ENCODE measurements around the gene CCDC82.

CCDC82 gene

DNA sequence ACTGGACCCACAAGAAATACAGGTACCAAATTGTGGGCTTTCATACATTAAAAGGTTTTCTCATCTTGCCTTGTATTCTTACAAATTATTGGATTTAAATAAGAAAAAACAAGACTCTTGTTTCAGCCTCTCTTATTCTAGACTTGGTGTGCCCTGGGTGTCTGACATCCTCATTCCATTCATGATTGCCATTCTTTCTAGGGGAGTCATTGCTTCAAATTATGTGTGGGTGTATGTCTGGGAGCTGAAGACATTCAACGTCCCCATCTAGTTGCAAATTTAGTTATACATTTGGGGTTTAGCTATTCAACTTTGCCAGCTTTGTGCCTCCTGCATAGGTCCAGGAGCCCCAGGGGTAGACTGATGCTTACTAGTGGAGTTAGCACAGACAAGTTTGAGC, 64.8 kb downstream of the CCDC82 start:
- no peak overlapping the region for H3K9ac ChIP-seq (ENCODE audit: low read length)
- H3K4ac ChIP-seq (ENCODE audit: low read depth, low read length): peak overlapping the region; percentile 87
- H4K8ac ChIP-seq (ENCODE audit: low read depth, low read length): no peak overlapping the region
- no peaks in the 10 kb centered on the region for H3K79me2 ChIP-seq (ENCODE audit: control insufficient read depth, insufficient read depth, low read length)
- H3K4me1 ChIP-seq (ENCODE audit: control insufficient read depth, low read depth, low read length): peaks cover 1% of the 10 kb centered on the region
- WGBS (ENCODE audit: extremely low coverage, insufficient coverage, low lambda C conversion rate): no CpG with 5 or more reads among the region's 1 CpG
- DNase-seq: peak; percentile 87
- H3K79me1 ChIP-seq (ENCODE audit: low read length): no peaks in the 10 kb centered on the region
- H2BK120ac ChIP-seq (ENCODE audit: low read depth, low read length): no peak overlapping the region
- no peak overlapping the region for H2AK5ac ChIP-seq (ENCODE audit: low read length)
- no peaks in the 10 kb centered on the region for H3K27me3 ChIP-seq (ENCODE audit: insufficient read depth, low read length, poor library complexity)
- no peak overlapping the region for H3K27ac ChIP-seq (ENCODE audit: low read depth, low read length)
- H3K4me3 ChIP-seq (ENCODE audit: low read length): no peak overlapping the region
- no peak overlapping the region for H4K5ac ChIP-seq (ENCODE audit: low read length)
- no peaks in the 10 kb centered on the region for H3K36me3 ChIP-seq (ENCODE audit: control insufficient read depth, insufficient read depth, low read length)
- H3K23ac ChIP-seq (ENCODE audit: low read length): no peak overlapping the region
- no peak overlapping the region for H2BK15ac ChIP-seq (replicated peaks; ENCODE audit: low read depth)
- no peak overlapping the region for H3K18ac ChIP-seq (ENCODE audit: low read length)
- H3K4me2 ChIP-seq (ENCODE audit: low read length): no peak overlapping the region
- no peak overlapping the region for H2BK5ac ChIP-seq (ENCODE audit: low read length)
- no peak overlapping the region for H3K56ac ChIP-seq (ENCODE audit: low read length)

GRCh38 chr11:96323642-96323985, 66.1 kb downstream of the CCDC82 start:
- Histone ChIP-seq H3K36me3 (ENCODE audit: control insufficient read depth, insufficient read depth, low read length) (no peaks in the 10 kb centered on the region), H3K9ac (ENCODE audit: low read length) (no peak overlapping the region), H3K56ac (ENCODE audit: low read length) (no peak overlapping the region), H2BK5ac (ENCODE audit: low read length) (no peak overlapping the region), H2BK120ac (ENCODE audit: low read depth, low read length) (no peak overlapping the region), H3K4ac (ENCODE audit: low read depth, low read length) (no peak overlapping the region), H2BK15ac (replicated peaks; ENCODE audit: low read depth) (no peak overlapping the region), H3K4me3 (ENCODE audit: low read length) (no peak overlapping the region), H2AK5ac (ENCODE audit: low read length) (no peak overlapping the region), H3K18ac (ENCODE audit: low read length) (no peak overlapping the region), H3K23ac (ENCODE audit: low read length) (no peak overlapping the region), H3K79me2 (ENCODE audit: control insufficient read depth, insufficient read depth, low read length) (no peaks in the 10 kb centered on the region), H3K27me3 (ENCODE audit: insufficient read depth, low read length, poor library complexity) (no peaks in the 10 kb centered on the region), H3K4me1 (ENCODE audit: control insufficient read depth, low read depth, low read length) (peaks cover 1% of the 10 kb centered on the region), H3K27ac (ENCODE audit: low read depth, low read length) (no peak overlapping the region), H3K79me1 (ENCODE audit: low read length) (no peaks in the 10 kb centered on the region), H4K5ac (ENCODE audit: low read length) (no peak overlapping the region), H3K4me2 (ENCODE audit: low read length) (no peak overlapping the region), H4K8ac (ENCODE audit: low read depth, low read length) (no peak overlapping the region)
- no peak for DNase-seq
- WGBS (ENCODE audit: extremely low coverage, insufficient coverage, low lambda C conversion rate): no CpG with 5 or more reads among the region's 6 CpGs

DNA sequence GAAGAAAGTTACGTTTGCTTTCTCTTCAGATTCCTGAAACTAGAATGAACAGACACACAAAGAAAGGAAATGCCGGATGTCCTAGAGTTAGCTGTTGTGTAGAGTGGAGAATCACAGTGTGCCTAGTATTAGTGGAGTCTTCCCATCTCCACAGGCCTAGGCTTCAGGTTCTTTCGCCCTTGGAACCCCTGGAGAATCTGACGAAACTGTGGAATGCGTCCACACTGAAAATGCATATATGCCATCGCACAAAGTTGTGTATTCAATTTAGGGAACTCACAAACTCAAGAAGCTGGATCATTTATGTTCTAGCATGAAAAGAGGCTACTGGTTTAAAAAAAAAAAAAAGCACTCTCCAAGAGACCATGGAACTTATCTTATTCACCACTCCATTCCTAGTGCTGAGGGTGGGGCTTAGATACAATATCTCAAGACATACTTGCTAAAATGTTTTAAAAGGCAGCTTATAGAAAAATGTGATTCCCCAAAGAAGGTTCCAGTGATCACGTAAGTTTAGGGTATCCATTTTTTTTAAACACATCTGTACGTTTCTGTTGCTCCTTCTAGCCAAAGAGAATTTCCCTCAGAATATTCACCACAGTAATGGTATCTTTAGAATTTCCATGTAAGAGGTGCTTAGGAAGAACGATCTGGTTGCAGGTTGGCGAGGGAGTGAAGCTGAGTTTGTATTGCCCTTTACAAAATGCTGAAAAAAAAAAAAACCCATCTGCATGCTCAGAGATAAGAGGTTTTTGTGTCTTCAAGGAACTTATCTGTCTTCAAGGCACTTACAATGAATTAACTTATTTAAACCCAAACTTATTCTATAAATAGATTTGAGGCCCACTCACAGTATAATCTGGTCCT, 66.7 kb downstream of the CCDC82 start:
- Histone ChIP-seq H3K23ac (ENCODE audit: low read length) (no peak overlapping the region), H4K5ac (ENCODE audit: low read length) (no peak overlapping the region), H2AK5ac (ENCODE audit: low read length) (no peak overlapping the region), H3K79me2 (ENCODE audit: control insufficient read depth, insufficient read depth, low read length) (no peaks in the 10 kb centered on the region), H3K79me1 (ENCODE audit: low read length) (no peaks in the 10 kb centered on the region), H2BK120ac (ENCODE audit: low read depth, low read length) (no peak overlapping the region), H3K4me3 (ENCODE audit: low read length) (no peak overlapping the region), H3K27ac (ENCODE audit: low read depth, low read length) (no peak overlapping the region), H4K8ac (ENCODE audit: low read depth, low read length) (no peak overlapping the region), H3K4ac (ENCODE audit: low read depth, low read length) (no peak overlapping the region), H3K27me3 (ENCODE audit: insufficient read depth, low read length, poor library complexity) (no peaks in the 10 kb centered on the region), H3K56ac (ENCODE audit: low read length) (no peak overlapping the region), H3K36me3 (ENCODE audit: control insufficient read depth, insufficient read depth, low read length) (no peaks in the 10 kb centered on the region), H3K4me2 (ENCODE audit: low read length) (no peak overlapping the region), H3K9ac (ENCODE audit: low read length) (no peak overlapping the region), H3K18ac (ENCODE audit: low read length) (no peak overlapping the region), H3K4me1 (ENCODE audit: control insufficient read depth, low read depth, low read length) (peaks cover 1% of the 10 kb centered on the region), H2BK5ac (ENCODE audit: low read length) (no peak overlapping the region), H2BK15ac (replicated peaks; ENCODE audit: low read depth) (no peak overlapping the region)
- no CpG with 5 or more reads among the region's 10 CpGs for WGBS (ENCODE audit: extremely low coverage, insufficient coverage, low lambda C conversion rate)
- no peak for DNase-seq

DNA sequence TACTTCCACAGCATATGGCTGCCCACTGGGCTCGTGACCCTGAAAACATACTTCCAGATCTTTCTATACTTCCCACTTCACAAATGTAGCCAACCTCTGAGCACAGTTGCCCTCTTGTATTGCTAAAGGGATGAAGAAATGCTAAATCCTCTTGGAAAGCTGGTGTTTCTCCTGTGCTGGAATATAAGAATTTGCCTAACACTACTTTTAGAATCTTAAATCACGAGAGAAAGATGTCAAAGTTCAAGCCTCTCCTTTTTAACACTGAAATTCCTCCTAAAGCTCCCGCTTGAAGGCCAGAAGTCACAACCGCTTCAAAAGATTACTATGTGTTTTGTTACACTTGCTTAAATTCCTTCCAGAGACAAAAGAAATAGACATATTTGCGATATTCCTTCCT, 68.6 kb downstream of the CCDC82 start:
- Histone ChIP-seq H3K56ac (ENCODE audit: low read length) (no peak overlapping the region), H2AK5ac (ENCODE audit: low read length) (no peak overlapping the region)

GRCh38 chr11:96319898-96320656, 69.6 kb downstream of the CCDC82 start:
- Histone ChIP-seq H4K5ac (ENCODE audit: low read length) (no peak overlapping the region), H3K23ac (ENCODE audit: low read length) (no peak overlapping the region), H2BK15ac (replicated peaks; ENCODE audit: low read depth) (no peak overlapping the region), H3K4ac (ENCODE audit: low read depth, low read length) (no peak overlapping the region), H3K18ac (ENCODE audit: low read length) (no peak overlapping the region), H4K8ac (ENCODE audit: low read depth, low read length) (no peak overlapping the region), H3K27me3 (ENCODE audit: insufficient read depth, low read length, poor library complexity) (no peaks in the 10 kb centered on the region), H3K4me2 (ENCODE audit: low read length) (no peak overlapping the region), H3K27ac (ENCODE audit: low read depth, low read length) (no peak overlapping the region), H2BK5ac (ENCODE audit: low read length) (no peak overlapping the region), H3K36me3 (ENCODE audit: control insufficient read depth, insufficient read depth, low read length) (no peaks in the 10 kb centered on the region), H3K56ac (ENCODE audit: low read length) (no peak overlapping the region), H3K79me1 (ENCODE audit: low read length) (no peaks in the 10 kb centered on the region), H3K4me3 (ENCODE audit: low read length) (no peak overlapping the region), H2BK120ac (ENCODE audit: low read depth, low read length) (no peak overlapping the region), H3K79me2 (ENCODE audit: control insufficient read depth, insufficient read depth, low read length) (no peaks in the 10 kb centered on the region), H3K9ac (ENCODE audit: low read length) (no peak overlapping the region), H2AK5ac (ENCODE audit: low read length) (no peak overlapping the region), H3K4me1 (ENCODE audit: control insufficient read depth, low read depth, low read length) (peaks cover 1% of the 10 kb centered on the region)
- no CpG with 5 or more reads among the region's 2 CpGs for WGBS (ENCODE audit: extremely low coverage, insufficient coverage, low lambda C conversion rate)
- DNase-seq: no peak

More for the DNA sequence above, 68.6 kb downstream of the CCDC82 start:
- DNase-seq: no peak
- Histone ChIP-seq H3K4ac (ENCODE audit: low read depth, low read length) (no peak overlapping the region), H3K79me1 (ENCODE audit: low read length) (no peaks in the 10 kb centered on the region), H4K8ac (ENCODE audit: low read depth, low read length) (no peak overlapping the region), H2BK15ac (replicated peaks; ENCODE audit: low read depth) (no peak overlapping the region), H3K23ac (ENCODE audit: low read length) (no peak overlapping the region), H3K4me3 (ENCODE audit: low read length) (no peak overlapping the region), H3K4me2 (ENCODE audit: low read length) (no peak overlapping the region), H2BK5ac (ENCODE audit: low read length) (no peak overlapping the region), H2BK120ac (ENCODE audit: low read depth, low read length) (no peak overlapping the region), H3K18ac (ENCODE audit: low read length) (no peak overlapping the region), H3K27ac (ENCODE audit: low read depth, low read length) (no peak overlapping the region), H3K79me2 (ENCODE audit: control insufficient read depth, insufficient read depth, low read length) (no peaks in the 10 kb centered on the region), H4K5ac (ENCODE audit: low read length) (no peak overlapping the region), H3K27me3 (ENCODE audit: insufficient read depth, low read length, poor library complexity) (no peaks in the 10 kb centered on the region), H3K36me3 (ENCODE audit: control insufficient read depth, insufficient read depth, low read length) (no peaks in the 10 kb centered on the region), H3K9ac (ENCODE audit: low read length) (no peak overlapping the region), H3K4me1 (ENCODE audit: control insufficient read depth, low read depth, low read length) (peaks cover 1% of the 10 kb centered on the region)
- no CpG with 5 or more reads among the region's 5 CpGs for WGBS (ENCODE audit: extremely low coverage, insufficient coverage, low lambda C conversion rate)
